PFSK-1 (cell line): Measurements from ENCODE around the gene SLC9A3.

Experiments used
- FOXP2 ChIP-seq: optimal IDR thresholded peaks from 2 replicates; pipeline ENCODE3; 2011; ENCODE audit warnings: borderline replicate concordance, control low read depth, inconsistent platforms; ENCODE audit not compliant: insufficient read depth; ENCODE audit errors: extremely low read length, extremely low read depth
- POLR2AphosphoS5 ChIP-seq: IDR thresholded peaks from 2 replicates; pipeline ENCODE4 v1.6.1; 2012; ENCODE audit warnings: low read depth, mild to moderate bottlenecking, control low read depth, low read length, moderate library complexity
- REST ChIP-seq, 2 experiments: IDR thresholded peaks; 2 replicates each; pipeline versions ENCODE4 v1.6.1 to v1.8.0; 2011 to 2012; ENCODE audit warnings: low read depth in 2 of 2, low read length in 2 of 2, control low read depth in 1 of 2, inconsistent platforms in 1 of 2, mild to moderate bottlenecking in 1 of 2, moderate library complexity in 1 of 2; ENCODE audit not compliant: insufficient read depth in 1 of 2
- SIN3A ChIP-seq: IDR thresholded peaks from 2 replicates; pipeline ENCODE4 v1.6.1; 2012; ENCODE audit warnings: mild to moderate bottlenecking, low read length, moderate library complexity, borderline replicate concordance; ENCODE audit not compliant: insufficient read depth
- TAF1 ChIP-seq: IDR thresholded peaks from 2 replicates; pipeline ENCODE4 v1.6.1; 2012; ENCODE audit warnings: low read length, control low read depth, borderline replicate concordance; ENCODE audit not compliant: insufficient read depth

Gene SLC9A3

GRCh38 chr5:535846-536698 lies 11.8 kb upstream of the SLC9A3 start:
- no peak for TF ChIP-seq FOXP2
- TF ChIP-seq TAF1, result no peak
- TF ChIP-seq POLR2AphosphoS5, result no peak
- TF ChIP-seq REST (IDR thresholded peaks at IDR 0.05; ENCODE audit: insufficient read depth in 1 of 2, low read depth in 2 of 2, low read length in 2 of 2), result no peak
- TF ChIP-seq SIN3A, result no peak

- TF ChIP-seq POLR2AphosphoS5 (no peak), TAF1 (no peak), SIN3A (no peak), FOXP2 (no peak), REST (IDR thresholded peaks at IDR 0.05; ENCODE audit: insufficient read depth in 1 of 2, low read depth in 2 of 2, low read length in 2 of 2) (no peak)
Measured at GRCh38 chr5:534743-535671, 10.8 kb upstream of the SLC9A3 start.

- no peak for TF ChIP-seq POLR2AphosphoS5
- TF ChIP-seq REST (IDR thresholded peaks at IDR 0.05; ENCODE audit: insufficient read depth in 1 of 2, low read depth in 2 of 2, low read length in 2 of 2), result no peak
- no peak for TF ChIP-seq SIN3A
- TF ChIP-seq TAF1, result no peak
Measured at GRCh38 chr5:533955-534742, 9.9 kb upstream of the SLC9A3 start.

GRCh38 chr5:533243-533954 lies 9.2 kb upstream of the SLC9A3 start:
- TF ChIP-seq SIN3A, result no peak
- no peak for TF ChIP-seq POLR2AphosphoS5
- no peak for TF ChIP-seq REST (IDR thresholded peaks at IDR 0.05; ENCODE audit: insufficient read depth in 1 of 2, low read depth in 2 of 2, low read length in 2 of 2)
- no peak for TF ChIP-seq TAF1
- TF ChIP-seq FOXP2, result no peak
